Progenitor cell of endocrine pancreas (in vitro differentiated cells): ENCODE data around the gene DRC7. TPM values are rescaled to one million over a fixed set of nuclear protein-coding genes. Genes with fewer than 3 reads are reported as not detected.

ENCODE experiments used
- DNase-seq: peaks from one replicate; pipeline ENCODE4 v3.0.0; 2021; ENCODE audit warnings: low spot score; ENCODE audit not compliant: unreplicated experiment
- H3K27ac Mint-ChIP-seq: 2 replicates; pipeline ENCODE4 v1.8.0; 2021; ENCODE audit warnings: mild to moderate bottlenecking, moderate library complexity, mixed read lengths
- H3K27me3 Mint-ChIP-seq: 2 replicates; pipeline ENCODE4 v1.8.0; 2021; ENCODE audit warnings: mixed read lengths
- H3K36me3 Mint-ChIP-seq: 2 replicates; pipeline ENCODE4 v1.8.0; 2022; ENCODE audit warnings: mixed read lengths; ENCODE audit not compliant: insufficient read depth
- H3K4me1 Mint-ChIP-seq: 2 replicates; pipeline ENCODE4 v1.8.0; 2021; ENCODE audit warnings: low read depth, mixed read lengths
- H3K4me3 Mint-ChIP-seq: 2 replicates; pipeline ENCODE4 v1.8.0; 2021; ENCODE audit warnings: low read depth, mild to moderate bottlenecking, moderate library complexity, mixed read lengths
- H3K9me3 Mint-ChIP-seq: 2 replicates; pipeline ENCODE4 v1.8.0; 2021; ENCODE audit warnings: low read depth, mixed read lengths
- CTCF ChIP-seq: fragments of 200-600 bp; sonication (generic); IDR thresholded peaks from one replicate; pipeline ENCODE4 v1.5.0; 2021; ENCODE audit warnings: antibody characterized with exemption, mild to moderate bottlenecking; ENCODE audit not compliant: unreplicated experiment
- total RNA-seq: library from RNA; stranded (reverse); gene quantifications from 2 replicates; pipeline ENCODE4 v1.2.1, GENCODE V29; 2021

The DRC7 gene
- total RNA-seq, 1 donor from 2014 or later = 6.8 TPM

- no peak overlapping the region for H3K4me3 Mint-ChIP-seq
- no peak overlapping the region for H3K27ac Mint-ChIP-seq
- H3K4me1 Mint-ChIP-seq = peaks cover 14% of the 10 kb centered on the region
- no peak for DNase-seq
- H3K27me3 Mint-ChIP-seq = no peaks in the 10 kb centered on the region
- no peaks in the 10 kb centered on the region for H3K36me3 Mint-ChIP-seq
- no peak for TF ChIP-seq CTCF
- no peaks in the 10 kb centered on the region for H3K9me3 Mint-ChIP-seq
Measured at GRCh38 chr16:57684626-57685358, 9.8 kb upstream of the DRC7 start.

- H3K27me3 Mint-ChIP-seq = no peaks in the 10 kb centered on the region
- H3K4me3 Mint-ChIP-seq = no peak overlapping the region
- H3K27ac Mint-ChIP-seq = no peak overlapping the region
- DNase-seq = no peak
- TF ChIP-seq CTCF = no peak
- no peaks in the 10 kb centered on the region for H3K36me3 Mint-ChIP-seq
- H3K9me3 Mint-ChIP-seq = no peaks in the 10 kb centered on the region
- H3K4me1 Mint-ChIP-seq = peaks cover 14% of the 10 kb centered on the region
Measured at GRCh38 chr16:57685633-57686032, 9.0 kb upstream of the DRC7 start.

- H3K27me3 Mint-ChIP-seq = no peaks in the 10 kb centered on the region
- H3K4me1 Mint-ChIP-seq = peaks cover 14% of the 10 kb centered on the region
- H3K9me3 Mint-ChIP-seq = no peaks in the 10 kb centered on the region
- H3K27ac Mint-ChIP-seq = peak overlapping the region; percentile 18
- H3K4me3 Mint-ChIP-seq = no peak overlapping the region
- no peaks in the 10 kb centered on the region for H3K36me3 Mint-ChIP-seq
- no peak for DNase-seq
- no peak for TF ChIP-seq CTCF
Measured at GRCh38 chr16:57686577-57686976, 8.0 kb upstream of the DRC7 start.

GRCh38 chr16:57687363-57687929, 7.2 kb upstream of the DRC7 start:
- H3K36me3 Mint-ChIP-seq = no peaks in the 10 kb centered on the region
- no peaks in the 10 kb centered on the region for H3K9me3 Mint-ChIP-seq
- H3K4me3 Mint-ChIP-seq = no peak overlapping the region
- no peak overlapping the region for H3K27ac Mint-ChIP-seq
- peaks cover 14% of the 10 kb centered on the region for H3K4me1 Mint-ChIP-seq
- no peak for DNase-seq
- no peak for TF ChIP-seq CTCF
- no peaks in the 10 kb centered on the region for H3K27me3 Mint-ChIP-seq

GRCh38 chr16:57688487-57688986, 6.1 kb upstream of the DRC7 start:
- no peak for TF ChIP-seq CTCF
- Mint-ChIP-seq H3K9me3 (no peaks in the 10 kb centered on the region), H3K27me3 (no peaks in the 10 kb centered on the region), H3K27ac (no peak overlapping the region), H3K4me3 (no peak overlapping the region), H3K36me3 (no peaks in the 10 kb centered on the region), H3K4me1 (peaks cover 9% of the 10 kb centered on the region)
- no peak for DNase-seq
